ENCODE measurements around the gene ZNF318. TPM values are rescaled to one million over a fixed set of nuclear protein-coding genes. Genes with fewer than 3 reads are reported as not detected.
A peak's percentile ranks its signal among the peaks of the same experiment; 100 is the strongest.

ZNF318 gene
- polyA plus RNA-seq, 1 of the 3 experiments (the other 2 are of a cell fraction), result 6.3 TPM

- no peak for DNase-seq
- H3K4me2 ChIP-seq, result no peak overlapping the region
- CTCF ChIA-PET, result interaction anchor here (1.0 kb wide), 1 partner anchor 23 kb away, joined by 3 read pairs; no protein-coding TSS in a partner anchor
- H3K9me3 ChIP-seq, result no peaks in the 10 kb centered on the region
- H3K79me2 ChIP-seq (ENCODE audit: insufficient read depth), result no peaks in the 10 kb centered on the region
- no peak overlapping the region for H3K27ac ChIP-seq (ENCODE audit: low read depth in 2 of 2, low read length in 1 of 2)
- H3K4me1 ChIP-seq (ENCODE audit: control insufficient read depth in 1 of 2, insufficient read depth in 2 of 2, low read depth in 1 of 2, low read length in 1 of 2), result no peaks in the 10 kb centered on the region
- H3K4me3 ChIP-seq (ENCODE audit: low read depth in 2 of 2, low read length in 1 of 2), result no peak overlapping the region
- TF ChIP-seq SMC3 (IDR thresholded peaks at IDR 0.05; ENCODE audit: low read depth, low read length), result no peak
- TF ChIP-seq IRF3 (IDR thresholded peaks at IDR 0.05; ENCODE audit: low read depth, low read length), result no peak
- no peak for TF ChIP-seq GABPA (IDR thresholded peaks at IDR 0.05; ENCODE audit: low read depth)
- no peak for TF ChIP-seq RXRA (IDR thresholded peaks at IDR 0.05; ENCODE audit: borderline replicate concordance, low read depth)
- no peak for TF ChIP-seq ELF1 (IDR thresholded peaks at IDR 0.05)
- no peak for TF ChIP-seq PBX3 (IDR thresholded peaks at IDR 0.05)
- TF ChIP-seq FOXJ3 (CRISPR knock-in tag; IDR thresholded peaks at IDR 0.05), result no peak
- no peak for TF ChIP-seq RAD21 (IDR thresholded peaks at IDR 0.05; ENCODE audit: low read length)
- TF ChIP-seq RFX5 (IDR thresholded peaks at IDR 0.05; ENCODE audit: low read length), result no peak
- no peak for TF ChIP-seq POLR2AphosphoS5 (IDR thresholded peaks at IDR 0.05; ENCODE audit: low read depth, low read length)
- no peak for TF ChIP-seq NFIC (IDR thresholded peaks at IDR 0.05; ENCODE audit: borderline replicate concordance)
- TF ChIP-seq USF2 (IDR thresholded peaks at IDR 0.05; ENCODE audit: borderline replicate concordance, low read depth, low read length), result no peak
- no peak for TF ChIP-seq USF1 (IDR thresholded peaks at IDR 0.05; ENCODE audit: borderline replicate concordance, low read depth)
- no peak for TF ChIP-seq NRF1 (IDR thresholded peaks at IDR 0.05; ENCODE audit: low read depth, low read length)
- H3K36me3 ChIP-seq (replicated peaks in 1 of 2; ENCODE audit: control insufficient read depth in 1 of 2, insufficient read depth in 2 of 2, low read length in 1 of 2), result no peaks in the 10 kb centered on the region
- no peaks in the 10 kb centered on the region for H3F3A ChIP-seq (replicated peaks; ENCODE audit: insufficient read depth)
- H3K27me3 ChIP-seq (ENCODE audit: insufficient read depth), result peaks cover 1% of the 10 kb centered on the region; the same call in 1 of the 2 replicates
- H3K9ac ChIP-seq, result no peak overlapping the region
- H2AFZ ChIP-seq (ENCODE audit: low read depth), result no peak overlapping the region
- no peaks in the 10 kb centered on the region for H3K9me2 ChIP-seq
- POLR2A ChIA-PET, result no interaction called here
- WGBS (ENCODE audit: low lambda C conversion rate), result 81% methylated on average over 2 of the region's 2 CpGs
- H4K20me1 ChIP-seq (ENCODE audit: insufficient read depth), result no peaks in the 10 kb centered on the region
Measured at GRCh38 chr6:43291708-43292107, 77.7 kb downstream of the ZNF318 start.

- H3F3A ChIP-seq (replicated peaks; ENCODE audit: insufficient read depth), result no peaks in the 10 kb centered on the region
- H3K9me3 ChIP-seq, result no peaks in the 10 kb centered on the region
- H3K9me2 ChIP-seq, result no peaks in the 10 kb centered on the region
- H3K27me3 ChIP-seq (ENCODE audit: insufficient read depth), result no peaks in the 10 kb centered on the region; the same call in 1 of the 2 replicates
- H3K79me2 ChIP-seq (ENCODE audit: insufficient read depth), result no peaks in the 10 kb centered on the region
- no peaks in the 10 kb centered on the region for H4K20me1 ChIP-seq (ENCODE audit: insufficient read depth)
- H3K27ac ChIP-seq (ENCODE audit: low read depth in 2 of 2, low read length in 1 of 2), result no peak overlapping the region
- no peaks in the 10 kb centered on the region for H3K4me1 ChIP-seq (ENCODE audit: control insufficient read depth in 1 of 2, insufficient read depth in 2 of 2, low read depth in 1 of 2, low read length in 1 of 2)
- H3K9ac ChIP-seq, result no peak overlapping the region
- no peak for DNase-seq
- ChIA-PET CTCF (interaction anchor here (0.9 kb wide), 1 partner anchor 61 kb away, joined by 3 read pairs; no protein-coding TSS in a partner anchor), POLR2A (no interaction called here)
- H3K4me2 ChIP-seq, result no peak overlapping the region
- no peaks in the 10 kb centered on the region for H3K36me3 ChIP-seq (replicated peaks in 1 of 2; ENCODE audit: control insufficient read depth in 1 of 2, insufficient read depth in 2 of 2, low read length in 1 of 2)
- H3K4me3 ChIP-seq (ENCODE audit: low read depth in 2 of 2, low read length in 1 of 2), result no peak overlapping the region
- H2AFZ ChIP-seq (ENCODE audit: low read depth), result peak overlapping the region; percentile 35; the same call in 1 of the 2 replicates
- 81% methylated on average over 6 of the region's 6 CpGs for WGBS (ENCODE audit: low lambda C conversion rate)
- TF ChIP-seq CTCF (IDR thresholded peaks at IDR 0.05) (no peak), RXRA (IDR thresholded peaks at IDR 0.05; ENCODE audit: borderline replicate concordance, low read depth) (no peak), IRF3 (IDR thresholded peaks at IDR 0.05; ENCODE audit: low read depth, low read length) (no peak), MEF2A (IDR thresholded peaks at IDR 0.05; ENCODE audit: borderline replicate concordance, low read depth) (no peak), RFX5 (IDR thresholded peaks at IDR 0.05; ENCODE audit: low read length) (no peak), CHD2 (IDR thresholded peaks at IDR 0.05; ENCODE audit: low read length, partially characterized antibody) (no peak), PBX3 (IDR thresholded peaks at IDR 0.05) (no peak), YY1 (IDR thresholded peaks at IDR 0.05; ENCODE audit: low read depth) (no peak), EZH2phosphoT487 (IDR thresholded peaks at IDR 0.05; ENCODE audit: borderline replicate concordance, low read depth) (no peak), RCOR1 (IDR thresholded peaks at IDR 0.05; ENCODE audit: low read length) (no peak)
Measured at GRCh38 chr6:43290905-43291355, 78.5 kb downstream of the ZNF318 start.

All from SK-N-SH (cell line).